Measurements from ENCODE around the gene MGAT1.
"Not testable (repeated sequence)": the region's sequence is repeated elsewhere in the genome, so short reads cannot be mapped to it uniquely, and the experiment has no call there.

The MGAT1 gene

GRCh38 chr5:180830253-180831138 is 27.9 kb upstream of the MGAT1 start:
- no peaks in the 10 kb centered on the region for H3K9me3 Mint-ChIP-seq
- H3K4me3 Mint-ChIP-seq = peak overlapping the region; percentile 99
- ATAC-seq (peak; percentile 50), DNase-seq (no peak)
- peak overlapping the region; percentile 98 for H3K27ac Mint-ChIP-seq
- H3K27me3 Mint-ChIP-seq = no peaks in the 10 kb centered on the region
- peaks cover 59% of the 10 kb centered on the region for H3K4me1 Mint-ChIP-seq
- H3K36me3 Mint-ChIP-seq (ENCODE audit: low read depth) = peaks cover 32% of the 10 kb centered on the region

- peaks cover 29% of the 10 kb centered on the region for H3K36me3 Mint-ChIP-seq (ENCODE audit: low read depth)
- peak overlapping the region; percentile 99 for H3K4me3 Mint-ChIP-seq
- DNase-seq (no peak), ATAC-seq (no peak)
- peaks cover 63% of the 10 kb centered on the region for H3K4me1 Mint-ChIP-seq
- no peaks in the 10 kb centered on the region for H3K27me3 Mint-ChIP-seq
- H3K9me3 Mint-ChIP-seq = no peaks in the 10 kb centered on the region
- peak overlapping the region; percentile 98 for H3K27ac Mint-ChIP-seq
Observed at GRCh38 chr5:180829726-180830125, 27.1 kb upstream of the MGAT1 start.

DNA sequence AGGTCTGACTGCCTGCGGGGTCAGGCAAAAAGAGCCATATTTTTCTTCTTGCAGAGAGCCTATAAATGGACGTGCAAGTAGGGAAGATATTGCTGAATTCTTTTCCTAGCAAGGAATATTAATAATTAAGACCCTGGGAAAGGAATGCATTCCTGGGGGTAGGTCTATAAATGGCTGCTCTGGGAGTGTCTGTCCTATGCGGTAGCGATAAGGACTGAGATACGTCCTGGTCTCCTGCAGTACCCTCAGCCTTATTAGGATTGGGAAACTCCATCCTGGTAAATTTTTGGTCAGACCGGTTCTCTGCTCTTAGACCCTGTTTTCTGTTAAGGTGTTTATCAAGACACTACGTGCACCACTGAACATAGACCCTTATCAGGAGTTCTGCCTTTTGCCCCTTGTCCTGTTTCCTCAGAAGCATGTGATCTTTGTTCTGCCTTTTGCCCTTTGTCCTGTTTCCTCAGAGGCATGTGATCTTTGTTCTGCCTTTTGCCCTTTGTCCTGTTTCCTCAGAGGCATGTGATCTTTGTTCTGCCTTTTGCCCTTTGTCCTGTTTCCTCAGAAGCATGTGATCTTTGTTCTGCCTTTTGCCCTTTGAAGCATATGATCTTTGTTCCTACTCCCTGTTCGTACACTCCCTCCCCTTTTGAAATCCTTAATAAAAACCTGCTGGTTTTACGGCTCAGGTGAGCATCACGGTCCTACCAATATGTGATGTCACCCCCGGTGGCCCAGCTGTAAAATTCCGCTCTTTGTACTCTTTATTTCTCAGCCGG is 26.3 kb upstream of the MGAT1 start:
- Mint-ChIP-seq H3K36me3 (ENCODE audit: low read depth) (peaks cover 22% of the 10 kb centered on the region), H3K4me1 (peaks cover 64% of the 10 kb centered on the region), H3K4me3 (peak overlapping the region; percentile 57), H3K27ac (peak overlapping the region; percentile 98)
- H3K27me3 Mint-ChIP-seq, ATAC-seq, H3K9me3 Mint-ChIP-seq, DNase-seq: not testable (repeated sequence)

DNA sequence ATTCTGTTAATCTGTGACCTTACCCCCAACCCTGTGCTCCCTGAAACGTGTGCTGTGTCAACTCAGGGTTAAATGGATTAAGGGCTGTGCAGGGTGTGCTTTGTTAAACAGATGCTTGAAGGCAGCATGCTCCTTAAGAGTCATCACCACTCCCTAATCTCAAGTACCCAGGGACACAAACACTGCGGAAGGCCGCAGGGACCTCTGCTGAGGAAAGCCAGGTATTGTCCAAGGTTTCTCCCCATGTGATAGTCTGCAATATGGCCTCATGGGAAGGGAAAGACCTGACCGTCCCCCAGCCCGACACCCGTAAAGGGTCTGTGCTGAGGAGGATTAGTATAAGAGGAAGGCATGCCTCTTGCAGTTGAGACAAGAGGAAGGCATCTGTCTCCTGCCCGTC is 24.8 kb upstream of the MGAT1 start:
- H3K4me3 Mint-ChIP-seq, H3K27ac Mint-ChIP-seq, DNase-seq, H3K27me3 Mint-ChIP-seq, H3K9me3 Mint-ChIP-seq, ATAC-seq: not testable (repeated sequence)
- peaks cover 22% of the 10 kb centered on the region for H3K36me3 Mint-ChIP-seq (ENCODE audit: low read depth)
- peaks cover 52% of the 10 kb centered on the region for H3K4me1 Mint-ChIP-seq

GRCh38 chr5:180825768-180826525 is 23.3 kb upstream of the MGAT1 start:
- peaks cover 22% of the 10 kb centered on the region for H3K36me3 Mint-ChIP-seq (ENCODE audit: low read depth)
- DNase-seq (peak; percentile 42), ATAC-seq (peak; percentile 69)
- H3K4me3 Mint-ChIP-seq = no peak overlapping the region
- no peaks in the 10 kb centered on the region for H3K9me3 Mint-ChIP-seq
- no peaks in the 10 kb centered on the region for H3K27me3 Mint-ChIP-seq
- no peak overlapping the region for H3K27ac Mint-ChIP-seq
- H3K4me1 Mint-ChIP-seq = peaks cover 53% of the 10 kb centered on the region

- Mint-ChIP-seq H3K27ac (no peak overlapping the region), H3K9me3 (no peaks in the 10 kb centered on the region), H3K4me1 (peaks cover 44% of the 10 kb centered on the region), H3K36me3 (ENCODE audit: low read depth) (peaks cover 12% of the 10 kb centered on the region), H3K27me3 (no peaks in the 10 kb centered on the region), H3K4me3 (no peak overlapping the region)
- DNase-seq (no peak), ATAC-seq (no peak)
Observed at GRCh38 chr5:180824630-180825476, 22.2 kb upstream of the MGAT1 start.

DNA sequence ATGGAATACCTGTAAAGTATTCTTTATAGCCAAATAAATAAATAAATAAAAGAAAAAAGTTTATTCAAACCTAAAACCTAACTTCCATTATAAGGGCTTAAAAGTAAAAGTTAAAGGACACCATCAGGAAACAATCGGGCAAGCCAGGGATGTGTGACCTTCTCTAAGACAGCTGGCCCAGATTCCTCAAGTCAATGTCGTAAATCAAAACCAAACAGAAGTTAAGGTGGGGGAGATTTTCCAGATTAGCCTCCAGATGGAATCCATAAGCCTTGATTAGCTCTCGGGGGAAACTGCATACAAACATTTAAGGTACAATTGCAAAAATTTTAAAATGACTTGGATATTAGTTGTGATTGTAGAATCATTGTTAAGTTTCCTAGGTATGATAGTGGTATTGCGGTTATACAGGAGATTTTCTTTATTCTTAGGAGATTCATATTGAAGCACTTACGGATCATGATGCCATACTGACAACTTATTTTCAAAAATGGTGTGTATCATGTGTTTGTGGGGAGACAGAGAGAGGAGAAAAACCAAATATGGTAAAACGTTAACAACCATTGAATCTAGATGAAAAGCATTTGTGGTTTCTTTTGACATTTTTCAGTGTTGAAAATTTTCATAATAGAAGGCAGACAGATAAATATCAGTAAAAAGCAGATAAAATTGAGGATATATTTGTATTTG is 21.5 kb upstream of the MGAT1 start:
- no peak overlapping the region for H3K4me3 Mint-ChIP-seq
- no peak for ATAC-seq

DNA sequence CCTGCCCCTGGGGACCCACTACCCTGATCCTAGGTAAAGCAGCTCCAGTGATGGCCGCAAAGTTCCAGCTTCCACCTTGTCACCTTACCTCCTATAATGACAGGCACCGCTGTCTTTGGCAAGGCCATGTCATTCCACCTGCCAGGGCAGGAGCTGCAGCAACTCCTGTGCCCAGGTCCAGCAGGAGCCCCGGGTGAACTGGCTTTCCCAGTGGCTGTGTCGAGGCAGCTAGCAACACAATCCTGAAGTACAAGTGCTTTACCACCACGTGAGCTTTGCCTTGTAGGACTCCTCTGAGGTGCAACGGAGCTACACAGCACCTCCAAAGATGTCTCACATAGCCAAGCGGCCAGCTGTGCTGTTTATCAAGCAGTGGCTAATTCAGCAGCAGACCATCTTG is 20.7 kb upstream of the MGAT1 start:
- Mint-ChIP-seq H3K4me1 (peaks cover 40% of the 10 kb centered on the region), H3K9me3 (no peaks in the 10 kb centered on the region), H3K27ac (no peak overlapping the region), H3K27me3 (no peaks in the 10 kb centered on the region), H3K4me3 (no peak overlapping the region), H3K36me3 (ENCODE audit: low read depth) (peaks cover under 1% of the 10 kb centered on the region)
- no peak for DNase-seq
- ATAC-seq = no peak

More for the DNA sequence above, 21.5 kb upstream of the MGAT1 start:
- Mint-ChIP-seq H3K36me3 (ENCODE audit: low read depth) (peaks cover 5% of the 10 kb centered on the region), H3K27ac (peak overlapping the region; percentile 7), H3K27me3 (no peaks in the 10 kb centered on the region), H3K9me3 (no peaks in the 10 kb centered on the region), H3K4me1 (peaks cover 37% of the 10 kb centered on the region)
- no peak for DNase-seq

- no peak for ATAC-seq
- no peaks in the 10 kb centered on the region for H3K36me3 Mint-ChIP-seq (ENCODE audit: low read depth)
- H3K27ac Mint-ChIP-seq = no peak overlapping the region
- DNase-seq = no peak
- H3K27me3 Mint-ChIP-seq = no peaks in the 10 kb centered on the region
- no peaks in the 10 kb centered on the region for H3K9me3 Mint-ChIP-seq
- no peak overlapping the region for H3K4me3 Mint-ChIP-seq
- peaks cover 56% of the 10 kb centered on the region for H3K4me1 Mint-ChIP-seq
Observed at GRCh38 chr5:180821538-180821937, 18.9 kb upstream of the MGAT1 start.

GRCh38 chr5:180820788-180821321 is 18.2 kb upstream of the MGAT1 start:
- Mint-ChIP-seq H3K27ac (no peak overlapping the region), H3K4me3 (no peak overlapping the region), H3K9me3 (no peaks in the 10 kb centered on the region), H3K36me3 (ENCODE audit: low read depth) (no peaks in the 10 kb centered on the region), H3K27me3 (no peaks in the 10 kb centered on the region), H3K4me1 (peaks cover 53% of the 10 kb centered on the region)
- no peak for ATAC-seq
- no peak for DNase-seq

GRCh38 chr5:180818677-180819341 is 16.2 kb upstream of the MGAT1 start:
- Mint-ChIP-seq H3K27ac (peak overlapping the region; percentile 49), H3K4me3 (no peak overlapping the region), H3K4me1 (peaks cover 51% of the 10 kb centered on the region), H3K36me3 (ENCODE audit: low read depth) (no peaks in the 10 kb centered on the region), H3K9me3 (no peaks in the 10 kb centered on the region), H3K27me3 (no peaks in the 10 kb centered on the region)
- ATAC-seq (no peak), DNase-seq (no peak)

- peak; percentile 57 for ATAC-seq
- Mint-ChIP-seq H3K27me3 (no peaks in the 10 kb centered on the region), H3K36me3 (ENCODE audit: low read depth) (no peaks in the 10 kb centered on the region), H3K27ac (peak overlapping the region; percentile 53), H3K4me3 (peak overlapping the region; percentile 51), H3K9me3 (no peaks in the 10 kb centered on the region), H3K4me1 (peaks cover 59% of the 10 kb centered on the region)
- peak; percentile 42 for DNase-seq
Observed at GRCh38 chr5:180817893-180818674, 15.5 kb upstream of the MGAT1 start.
